T-helper 1 cell treated with Interleukin-12 subunit alpha and Interleukin-12 subunit beta and Interleukin-4 antibody, amounts not matched to agents 30 ng/mL and 1 ng/mL, for 36 hours (primary cell): Measurements from ENCODE around the gene RPL9. TPM values are rescaled to one million over a fixed set of nuclear protein-coding genes. Genes with fewer than 3 reads are reported as not detected.
"Not testable (repeated sequence)": the region's sequence is repeated elsewhere in the genome, so short reads cannot be mapped to it uniquely, and the experiment has no call there.

ENCODE experiments used
- intact Hi-C: fragments of 100-400 bp; cut with micrococcal nuclease; formaldehyde crosslinking; loops from one replicate; pipeline ENCODE4 v1.15.1; 2024
- total RNA-seq: library from RNA; stranded (reverse); gene quantifications from 2 replicates; pipeline ENCODE4 v1.2.3, GENCODE V29; 2022

The RPL9 gene
- total RNA-seq = 1,209 and 1,226 TPM in 2 replicates

- intact Hi-C loops = loop anchor here (1.0 to 5.0 kb wide), 15 partner anchors 11 to 849 kb away; partner anchors contain the start of genes RFC1, RHOH, SMIM14 and TLR1
Observed at GRCh38 chr4:39458505-39459300, at the start of gene RPL9, which contains the start of gene LIAS. Gene RPL9, minus strand, starts transcription at chr4:39458922. Its CDS starts 483 bp downstream, at chr4:39458439. Gene LIAS, plus strand, starts transcription at chr4:39459056. Its CDS starts 62 bp downstream, at chr4:39459118.

DNA sequence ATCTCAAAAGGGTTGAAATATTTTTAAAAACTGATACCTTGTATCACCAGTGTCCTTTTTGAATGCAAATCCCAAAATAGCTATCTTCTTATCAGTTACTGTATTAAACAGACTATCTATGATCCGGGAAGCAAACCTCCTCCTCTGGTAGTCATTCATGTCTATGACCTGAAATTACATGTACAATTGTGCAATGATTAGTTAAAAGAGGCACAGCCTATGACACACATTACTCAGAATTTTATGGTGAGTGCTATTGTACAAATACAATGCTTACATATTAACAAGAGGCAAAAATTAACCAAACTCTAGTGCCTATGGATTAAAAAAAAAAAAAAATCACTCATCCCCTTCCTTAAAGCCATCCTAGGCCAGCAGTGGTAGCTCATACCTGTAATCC lies 46.9 kb upstream of the RPL9 start:
- intact Hi-C loops = no loop called here

DNA sequence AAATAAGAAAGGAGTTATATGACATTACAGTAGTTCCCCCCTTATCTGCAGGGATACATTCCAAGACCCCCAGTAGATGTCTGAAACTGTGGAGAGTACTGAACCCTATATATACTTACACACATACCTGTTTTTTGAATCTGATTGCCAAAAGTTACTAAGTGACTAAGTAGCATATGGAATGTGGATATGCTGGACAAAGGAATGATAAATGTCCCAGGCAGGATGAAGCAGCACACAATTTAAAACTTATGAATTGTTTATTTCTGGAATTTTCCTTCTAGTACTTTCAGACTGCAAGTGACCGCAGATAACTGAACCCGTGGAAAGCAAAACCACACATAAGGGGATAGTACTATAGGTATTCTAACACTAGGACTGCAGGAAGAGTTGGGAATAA lies 45.8 kb upstream of the RPL9 start:
- intact Hi-C loops = no loop called here

DNA sequence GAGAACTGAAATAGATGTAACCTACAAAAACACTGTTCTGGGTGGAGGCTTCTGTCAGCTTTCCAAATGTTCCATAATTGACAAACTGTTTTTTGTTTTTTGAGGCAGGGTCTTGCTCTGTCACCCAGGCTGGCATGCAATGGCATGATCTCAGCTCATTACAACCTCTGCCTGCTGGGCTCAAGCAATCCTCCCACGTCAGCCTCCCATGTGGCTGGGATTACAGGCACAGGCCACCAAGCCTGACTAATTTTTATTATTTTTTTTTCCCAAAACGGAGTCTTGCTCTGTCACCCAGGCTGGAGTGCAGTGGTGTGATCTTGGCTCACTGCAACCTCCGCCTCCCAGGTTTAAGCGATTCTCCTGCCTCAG lies 43.9 kb upstream of the RPL9 start:
- intact Hi-C loops = not testable (repeated sequence)

DNA sequence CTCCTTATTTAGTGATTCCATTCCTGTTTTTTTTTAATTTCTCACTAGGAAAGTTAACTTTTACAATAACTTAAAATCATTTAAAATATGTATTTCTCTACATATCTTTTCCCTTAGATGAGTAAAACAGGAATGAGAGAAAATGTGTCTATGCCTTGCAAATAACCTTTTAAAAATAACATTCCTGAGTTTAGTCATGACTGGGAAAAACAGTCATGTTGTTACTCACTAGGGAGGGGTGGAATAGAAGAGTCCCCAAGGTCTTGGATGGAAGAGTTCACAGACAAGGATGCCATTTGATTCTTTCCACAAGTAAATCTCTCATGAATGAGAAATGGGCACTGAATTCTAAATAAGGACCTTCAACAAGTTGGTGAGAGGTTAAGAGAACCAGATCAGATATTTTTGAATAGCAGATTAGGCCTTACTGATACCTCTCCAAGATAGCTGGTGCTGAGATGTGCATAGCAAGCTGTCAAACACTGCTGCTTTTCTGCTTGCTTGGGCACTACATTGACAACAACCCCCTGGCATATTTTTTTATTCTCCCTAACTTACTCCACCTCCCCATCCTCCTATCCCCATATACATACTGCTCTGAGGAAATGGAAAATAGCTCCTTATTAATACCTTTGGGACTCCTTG lies 43.4 kb upstream of the RPL9 start:
- intact Hi-C loops = no loop called here

GRCh38 chr4:39498727-39499020 lies 40.0 kb upstream of the RPL9 start:
- intact Hi-C loops = no loop called here

DNA sequence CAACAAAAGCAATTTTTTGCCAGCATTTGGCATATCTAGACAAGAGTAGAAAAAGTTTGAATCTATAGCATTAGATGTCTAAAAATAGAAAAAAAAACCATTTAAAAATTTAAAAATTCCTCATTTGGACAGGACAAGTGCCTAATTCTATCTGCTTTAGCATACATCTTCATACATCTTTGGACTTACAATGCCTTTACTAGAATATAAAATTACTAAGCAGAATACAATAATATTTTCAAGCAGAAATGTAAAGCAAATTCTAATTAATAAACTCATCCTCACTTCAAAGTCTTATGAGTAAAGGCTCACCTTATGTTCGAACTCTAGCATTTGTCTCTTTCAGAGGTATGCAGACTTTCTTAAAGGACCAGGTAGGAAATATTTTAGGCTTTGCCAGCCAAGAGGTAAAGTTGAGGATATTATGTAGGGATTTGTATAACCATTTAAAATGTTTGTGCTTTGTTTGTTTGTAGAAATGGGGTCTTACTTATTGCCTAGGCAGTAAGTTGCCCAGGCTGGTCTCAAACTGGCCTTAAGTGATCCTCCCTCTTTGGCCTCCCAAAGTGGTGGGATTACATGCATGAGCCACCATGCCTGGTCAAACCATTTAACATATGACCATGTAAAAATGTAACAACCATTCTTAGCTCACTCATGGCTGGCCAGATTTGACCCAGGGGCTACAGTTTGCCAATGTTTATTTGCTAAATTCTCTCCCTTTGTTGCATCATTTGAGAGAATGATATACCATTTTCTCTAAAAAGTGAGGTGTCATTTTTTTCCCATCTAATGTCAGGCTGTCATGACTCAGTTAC lies 39.4 kb upstream of the RPL9 start:
- intact Hi-C loops = no loop called here

DNA sequence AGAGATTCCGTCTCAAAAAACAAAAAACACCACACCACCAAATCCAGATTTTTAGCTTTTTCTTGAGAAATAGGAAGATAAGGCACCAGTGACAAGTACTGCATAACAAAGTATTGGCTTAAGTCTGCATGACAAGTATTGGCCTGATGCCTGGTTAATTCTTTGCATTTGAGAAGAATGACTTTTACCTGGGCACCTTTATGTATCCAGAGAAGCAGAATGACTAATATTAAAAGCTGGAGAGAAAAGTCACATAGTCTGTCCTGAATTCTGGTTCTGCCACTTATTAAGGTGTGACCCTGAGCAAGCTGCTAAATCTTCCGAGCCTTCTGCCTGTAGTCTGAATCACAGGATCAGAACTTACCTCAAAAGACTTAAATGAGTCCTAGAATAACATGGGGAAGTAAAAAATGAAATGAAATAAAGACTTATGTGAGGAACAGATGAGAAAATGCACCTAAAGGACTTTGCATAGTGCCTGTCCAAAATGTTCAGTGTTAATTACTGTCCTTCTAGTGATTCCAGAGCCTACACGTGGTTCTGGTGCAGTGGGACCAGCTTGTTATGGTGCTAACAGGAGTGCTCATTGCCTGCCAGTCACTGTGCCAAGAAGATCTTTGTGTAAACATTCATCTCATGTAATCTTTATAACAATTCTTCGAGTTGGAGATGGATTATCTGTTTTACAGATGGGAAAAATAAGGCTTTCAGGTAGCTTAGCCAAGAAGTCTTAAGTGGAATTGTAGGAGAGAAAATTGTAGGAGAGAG lies 36.9 kb upstream of the RPL9 start:
- intact Hi-C loops = no loop called here

GRCh38 chr4:39494354-39494753 lies 35.6 kb upstream of the RPL9 start:
- intact Hi-C loops = no loop called here

DNA sequence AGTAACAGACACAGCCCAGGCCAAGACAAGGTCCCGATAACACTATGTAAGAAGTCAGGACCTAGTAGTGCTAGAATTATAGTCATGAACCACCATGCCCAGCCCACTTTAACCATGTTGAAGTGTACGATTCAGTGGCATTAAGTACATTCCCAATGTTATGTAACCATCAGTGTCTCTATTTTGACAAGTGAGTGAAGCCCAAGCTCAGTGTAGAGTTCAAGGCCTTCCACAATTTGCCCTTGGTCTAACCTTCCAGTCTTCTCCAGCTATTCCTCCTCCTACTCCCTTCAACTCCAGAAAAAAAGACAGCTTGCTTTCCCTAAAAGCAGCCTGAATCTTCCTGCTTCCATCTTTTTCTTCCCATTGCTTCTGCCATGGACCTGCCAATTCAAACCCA lies 31.6 kb upstream of the RPL9 start:
- intact Hi-C loops = no loop called here

DNA sequence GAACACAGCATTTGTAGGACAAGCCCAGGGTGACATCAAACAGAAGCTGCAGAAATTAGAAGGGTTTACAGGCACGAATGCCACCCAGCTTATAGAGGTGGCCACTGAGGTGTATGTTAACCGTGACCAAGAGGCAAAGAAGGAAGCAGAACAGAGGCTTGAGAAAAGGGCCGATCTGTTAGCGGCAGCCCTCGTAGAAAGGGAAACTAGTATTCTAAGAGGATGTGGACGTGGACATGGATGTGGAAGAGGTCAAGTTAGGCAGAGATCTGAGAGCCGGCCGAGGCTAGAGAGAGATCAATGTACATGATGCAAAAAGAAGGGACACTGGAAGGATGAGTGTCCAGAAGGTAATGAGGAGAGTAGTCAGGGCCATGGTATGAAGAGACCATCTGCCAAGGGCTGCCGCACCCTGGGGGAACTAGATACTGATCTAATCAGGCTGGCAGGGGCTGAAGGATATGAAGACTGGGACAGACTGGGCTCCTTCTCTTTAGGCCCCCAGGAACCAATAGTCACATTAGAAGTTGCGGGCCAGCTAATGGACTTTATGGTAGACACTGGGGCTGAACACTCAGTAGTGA lies 27.6 kb upstream of the RPL9 start:
- intact Hi-C loops = no loop called here

DNA sequence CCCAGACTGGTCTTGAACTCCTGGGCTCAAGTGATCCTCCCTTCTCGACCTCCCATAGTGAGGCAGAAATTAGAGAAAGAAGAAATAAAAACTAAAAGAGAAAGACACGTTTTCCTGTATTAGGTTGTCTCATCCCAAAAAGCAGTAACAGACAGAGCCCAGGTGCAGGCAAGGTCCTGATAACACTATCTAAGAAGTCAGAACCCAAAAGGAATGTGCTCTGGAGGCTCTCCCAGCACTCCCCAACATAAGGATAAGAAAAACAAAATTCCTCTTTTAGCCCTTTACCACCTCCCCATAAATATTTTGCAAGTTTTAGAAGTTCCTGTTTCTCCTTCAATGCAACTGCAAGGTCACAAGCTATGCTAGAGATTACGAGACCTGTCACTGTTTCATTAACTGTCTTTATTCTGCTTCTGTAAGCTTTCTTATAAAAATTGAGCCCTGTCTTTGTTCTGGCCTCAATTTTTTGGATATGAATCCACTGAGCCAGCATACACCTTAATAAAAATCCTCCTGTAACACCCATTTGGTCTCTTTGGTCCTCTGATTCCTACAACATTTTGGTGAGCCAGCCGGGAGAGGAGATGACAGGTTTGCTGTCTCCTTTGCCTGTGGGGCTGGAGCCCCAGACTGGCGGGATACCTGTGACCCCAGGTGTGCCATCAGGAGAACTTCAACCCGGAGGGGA lies 26.0 kb upstream of the RPL9 start:
- intact Hi-C loops = no loop called here

- intact Hi-C loops = no loop called here
Observed at GRCh38 chr4:39480902-39481695, 22.4 kb upstream of the RPL9 start.

DNA sequence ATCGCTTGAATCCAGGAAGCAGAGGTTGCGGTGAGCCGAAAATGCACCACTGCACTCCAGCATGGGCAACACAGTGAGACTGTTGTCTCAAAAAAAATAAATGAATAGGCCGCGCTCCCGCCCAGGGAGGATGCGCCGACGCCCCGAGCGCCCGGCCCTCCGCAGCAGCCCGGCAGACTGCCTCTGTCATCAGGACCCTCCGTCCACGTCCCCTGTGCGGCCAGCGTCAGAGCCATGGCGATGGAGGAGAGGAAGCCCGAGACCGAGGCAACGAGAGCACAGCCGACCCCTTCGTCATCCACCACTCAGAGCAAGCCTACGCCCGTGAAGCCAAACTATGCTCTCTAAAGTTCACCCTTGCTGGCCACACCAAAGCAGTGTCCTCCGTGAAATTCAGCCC lies 21.5 kb upstream of the RPL9 start:
- intact Hi-C loops = no loop called here

DNA sequence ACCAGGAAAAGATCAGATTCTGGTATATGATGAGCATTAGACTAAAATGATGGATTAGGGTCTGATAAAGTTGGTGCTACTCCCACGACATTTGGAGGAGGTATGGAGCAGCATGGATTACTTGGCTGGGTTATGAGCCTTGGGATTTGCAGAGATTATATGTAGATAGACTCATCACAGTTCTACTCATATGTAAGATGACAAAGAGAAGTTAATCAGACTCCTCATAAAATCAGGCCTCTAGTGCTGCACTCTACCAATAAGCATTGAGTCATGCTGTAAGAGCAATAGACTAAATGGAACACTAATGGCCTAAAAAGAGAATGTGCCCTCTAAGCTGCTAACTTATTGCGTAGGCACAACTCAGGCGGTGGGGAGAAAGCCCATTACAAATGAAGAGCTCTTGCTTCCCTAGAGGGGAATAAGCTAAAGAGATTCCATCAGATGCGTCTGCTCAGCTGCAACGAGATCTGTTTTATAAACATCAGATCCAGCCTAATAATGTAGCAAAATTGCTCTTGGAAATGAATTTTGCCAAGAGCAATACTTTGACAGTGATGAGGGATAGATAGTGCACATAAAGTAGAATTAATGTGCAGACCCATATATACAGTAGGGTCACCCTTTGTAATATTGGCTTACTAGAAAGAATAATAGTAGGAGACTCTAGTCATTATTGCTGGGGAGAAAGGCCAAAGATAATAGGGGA lies 17.6 kb upstream of the RPL9 start:
- intact Hi-C loops = no loop called here

DNA sequence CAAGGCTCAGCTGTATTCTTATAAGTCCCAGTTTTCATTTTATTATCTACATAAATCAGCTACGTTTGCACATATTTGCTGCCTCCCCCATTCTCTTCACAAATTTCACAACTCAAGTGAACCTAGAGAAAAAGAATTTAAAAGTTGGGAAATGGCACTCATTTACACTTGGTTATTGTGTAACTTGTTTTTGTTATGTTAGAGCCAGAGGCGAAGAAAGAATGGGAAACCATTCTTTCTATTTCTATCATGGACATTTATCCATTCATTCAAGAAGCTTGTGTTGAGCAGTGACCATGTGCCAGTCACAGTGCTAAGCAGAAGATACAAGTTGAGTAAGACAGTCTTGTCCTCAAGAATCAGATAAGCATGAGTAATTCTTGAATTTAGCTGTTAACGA lies 13.7 kb upstream of the RPL9 start:
- intact Hi-C loops = loop anchor here (5.0 kb wide), 1 partner anchor 1370 kb away; no protein-coding TSS in a partner anchor

DNA sequence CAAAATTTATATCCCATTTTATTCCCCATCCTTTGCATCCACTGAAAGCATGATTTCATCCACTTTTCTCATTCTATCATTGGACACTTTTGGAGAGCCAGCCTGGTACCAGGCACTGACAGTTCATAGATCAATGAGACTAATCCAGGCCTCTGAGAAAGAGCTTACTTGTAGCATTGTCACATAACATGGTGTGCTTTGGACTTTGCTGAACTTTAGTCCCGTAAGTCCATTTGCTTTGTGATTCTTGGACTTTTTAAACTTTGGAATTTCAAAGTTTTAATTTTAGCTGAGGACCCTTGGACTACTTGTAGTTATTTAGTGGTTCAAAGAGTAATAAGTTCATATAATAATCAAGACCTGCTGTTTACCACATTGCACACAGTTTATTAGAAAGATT lies 11.7 kb upstream of the RPL9 start:
- intact Hi-C loops = loop anchor here (5.0 kb wide), 1 partner anchor 1372 kb away; no protein-coding TSS in a partner anchor

DNA sequence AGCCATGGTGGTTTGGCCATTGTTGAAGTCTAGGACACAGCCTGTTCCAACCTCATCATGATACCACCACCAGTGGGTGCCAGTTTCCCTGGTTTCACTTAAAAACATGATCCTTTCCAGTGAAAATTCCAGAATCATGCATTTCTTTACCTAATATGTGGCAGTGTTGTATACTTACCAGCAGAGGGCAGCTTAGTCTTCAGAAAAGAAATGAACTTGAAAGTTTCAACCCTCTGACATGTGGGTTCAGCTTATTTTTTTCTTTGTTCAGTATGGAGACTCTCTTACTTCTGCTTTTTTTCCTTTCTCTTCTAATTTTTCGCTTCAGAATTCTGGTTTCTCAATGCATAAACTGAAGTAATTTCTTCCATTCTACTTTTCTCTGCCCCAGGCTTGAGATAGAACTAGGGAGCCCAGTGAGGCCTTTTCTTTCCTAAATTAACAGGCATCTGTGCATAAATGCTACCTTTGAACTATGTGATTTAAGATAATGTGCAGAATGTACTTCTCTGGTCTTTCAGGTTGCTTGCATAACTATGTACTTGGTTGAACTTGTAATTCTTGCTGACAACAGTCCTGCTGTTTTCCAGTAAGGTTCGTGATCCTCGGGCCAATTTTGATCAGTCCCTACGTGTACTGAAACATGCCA lies 10.8 kb upstream of the RPL9 start:
- intact Hi-C loops = loop anchor here (1.0 to 5.0 kb wide), 7 partner anchors 10 to 1373 kb away; partner anchors contain the start of gene LIAS
